Inferior parietal cortex (tissue), 1 donor: ENCODE data around the gene EIPR1.
"Not testable (repeated sequence)": the region's sequence is repeated elsewhere in the genome, so short reads cannot be mapped to it uniquely, and the experiment has no call there.

Source experiments
- DNase-seq: peaks from one replicate; pipeline ENCODE4 v3.0.0-alpha.2; 2016; ENCODE audit errors: extremely low spot score

EIPR1 gene

GRCh38 chr2:3357926-3358325, 19.7 kb downstream of the EIPR1 start:
- DNase-seq: no peak

GRCh38 chr2:3357446-3357845, 20.2 kb downstream of the EIPR1 start:
- not testable (repeated sequence) for DNase-seq

GRCh38 chr2:3356799-3357198, 20.8 kb downstream of the EIPR1 start:
- DNase-seq: no peak

GRCh38 chr2:3355951-3356569, 21.6 kb downstream of the EIPR1 start:
- DNase-seq: no peak

GRCh38 chr2:3354986-3355385, 22.6 kb downstream of the EIPR1 start:
- DNase-seq: no peak

GRCh38 chr2:3349211-3349693, 28.4 kb downstream of the EIPR1 start:
- DNase-seq: peak; percentile 55

GRCh38 chr2:3348767-3349166, 28.9 kb downstream of the EIPR1 start:
- no peak for DNase-seq

- DNase-seq: no peak
Observed at GRCh38 chr2:3345621-3346020, 32.0 kb downstream of the EIPR1 start.

GRCh38 chr2:3344897-3345296, 32.7 kb downstream of the EIPR1 start:
- peak; percentile 20 for DNase-seq

GRCh38 chr2:3343012-3343411, 34.6 kb downstream of the EIPR1 start:
- DNase-seq: no peak

GRCh38 chr2:3342324-3342723, 35.3 kb downstream of the EIPR1 start:
- no peak for DNase-seq

GRCh38 chr2:3341336-3341735, 36.3 kb downstream of the EIPR1 start:
- DNase-seq: no peak

- no peak for DNase-seq
Observed at GRCh38 chr2:3340144-3340543, 37.5 kb downstream of the EIPR1 start.

GRCh38 chr2:3338340-3338739, 39.3 kb downstream of the EIPR1 start:
- DNase-seq: no peak

GRCh38 chr2:3336844-3337243, 40.8 kb downstream of the EIPR1 start:
- DNase-seq: no peak

- no peak for DNase-seq
Observed at GRCh38 chr2:3334392-3335345, 42.9 kb downstream of the EIPR1 start.

- no peak for DNase-seq
Observed at GRCh38 chr2:3332133-3332532, 45.5 kb downstream of the EIPR1 start.

GRCh38 chr2:3329491-3329890, 48.1 kb downstream of the EIPR1 start:
- DNase-seq: no peak

GRCh38 chr2:3326871-3327270, 50.7 kb downstream of the EIPR1 start:
- no peak for DNase-seq

GRCh38 chr2:3326182-3326537, 51.5 kb downstream of the EIPR1 start:
- no peak for DNase-seq

- no peak for DNase-seq
Observed at GRCh38 chr2:3325458-3326181, 52.0 kb downstream of the EIPR1 start.
